CD14-positive monocyte (primary cell): ENCODE measurements around the gene RALY. TPM values are rescaled to one million over a fixed set of nuclear protein-coding genes. Genes with fewer than 3 reads are reported as not detected.

Experiments
- DNase-seq, 3 donors: peaks; one replicate each; pipeline ENCODE4 v3.0.0-alpha.2; 2011 to 2022
- H2AFZ ChIP-seq: 2 replicates; pipeline ENCODE4 v1.6.0; 2012; ENCODE audit warnings: mild to moderate bottlenecking, low read depth, low read length, inconsistent platforms; ENCODE audit not compliant: insufficient read depth, poor library complexity, severe bottlenecking
- H3K27ac ChIP-seq, 2 donors: 1 replicate in 1 of 2; 2 replicates in 1 of 2; pipeline ENCODE4 v1.5.1; 2012 to 2013; ENCODE audit warnings: low read length in 2 of 2, control low read depth in 1 of 2, inconsistent platforms in 1 of 2, low read depth in 1 of 2, mild to moderate bottlenecking in 1 of 2
- H3K27me3 ChIP-seq, 2 donors: one replicate each; pipeline versions ENCODE4 v1.6.0 to v1.6.1; 2011 to 2013; ENCODE audit warnings: low read length in 2 of 2; ENCODE audit not compliant: control insufficient read depth in 2 of 2, insufficient read depth in 2 of 2
- H3K36me3 ChIP-seq, 2 donors: replicated peaks in 1 of 2; 1 replicate in 1 of 2; 2 replicates in 1 of 2; pipeline versions ENCODE4 v1.5.1 to v1.6.1; 2012 to 2013; ENCODE audit warnings: low read length in 2 of 2, control low read depth in 1 of 2, inconsistent platforms in 1 of 2, mild to moderate bottlenecking in 1 of 2; ENCODE audit not compliant: insufficient read depth in 2 of 2, control insufficient read depth in 1 of 2
- H3K4me1 ChIP-seq, 2 donors: 1 replicate in 1 of 2; 2 replicates in 1 of 2; pipeline versions ENCODE4 v1.5.1 to v1.6.1; 2012 to 2013; ENCODE audit warnings: low read length in 2 of 2, control low read depth in 1 of 2, inconsistent platforms in 1 of 2, mild to moderate bottlenecking in 1 of 2, moderate library complexity in 1 of 2; ENCODE audit not compliant: insufficient read depth in 2 of 2, control insufficient read depth in 1 of 2
- H3K4me2 ChIP-seq: replicated peaks from 2 replicates; pipeline ENCODE3; 2012; ENCODE audit warnings: low read length, moderate library complexity, mild to moderate bottlenecking; ENCODE audit not compliant: poor library complexity, severe bottlenecking; ENCODE audit errors: extremely low read depth
- H3K4me3 ChIP-seq, 3 experiments: fragments of 200-600 bp in 1 of 3; sonication (generic) in 1 of 3; replicated peaks in 1 of 3; 1 replicate in 2 of 3; 2 replicates in 1 of 3; pipeline ENCODE4 v1.5.1; 2011 to 2013; ENCODE audit warnings: low read length in 3 of 3, mild to moderate bottlenecking in 3 of 3, control low read depth in 2 of 3, low read depth in 2 of 3, inconsistent platforms in 1 of 3, moderate library complexity in 1 of 3
- H3K79me2 ChIP-seq: 2 replicates; pipeline ENCODE4 v1.6.0; 2012; ENCODE audit warnings: mild to moderate bottlenecking, control low read depth, inconsistent platforms, low read length, moderate library complexity; ENCODE audit not compliant: insufficient read depth
- H3K9ac ChIP-seq: 2 replicates; pipeline ENCODE4 v1.6.0; 2017; ENCODE audit warnings: low read length, mild to moderate bottlenecking; ENCODE audit not compliant: insufficient read depth, poor library complexity, severe bottlenecking
- H3K9me3 ChIP-seq, 2 donors: replicated peaks in 1 of 2; 1 replicate in 1 of 2; 2 replicates in 1 of 2; pipeline versions ENCODE4 v1.5.1 to v1.6.1; 2012 to 2013; ENCODE audit warnings: low read length in 2 of 2, control low read depth in 1 of 2; ENCODE audit not compliant: control insufficient read depth in 1 of 2, insufficient read depth in 1 of 2
- H4K20me1 ChIP-seq: 2 replicates; pipeline ENCODE4 v1.6.0; 2012; ENCODE audit warnings: mild to moderate bottlenecking, low read length, control low read depth, moderate library complexity; ENCODE audit not compliant: insufficient read depth
- H3K27ac Mint-ChIP-seq, 7 donors: one replicate each; pipeline ENCODE4 v1.8.0; 2020; ENCODE audit warnings: mild to moderate bottlenecking in 7 of 7, mixed read lengths in 7 of 7, moderate library complexity in 6 of 7, inconsistent platforms in 2 of 7
- H3K27me3 Mint-ChIP-seq, 3 donors: one replicate each; pipeline ENCODE4 v1.8.0; 2021 to 2022; ENCODE audit warnings: low read depth in 3 of 3, mild to moderate bottlenecking in 3 of 3, mixed read lengths in 3 of 3, moderate library complexity in 3 of 3, inconsistent platforms in 1 of 3
- H3K36me3 Mint-ChIP-seq, 2 donors: one replicate each; pipeline ENCODE4 v1.8.0; 2020; ENCODE audit warnings: mixed read lengths in 2 of 2, inconsistent platforms in 1 of 2, mild to moderate bottlenecking in 1 of 2
- H3K4me1 Mint-ChIP-seq: one replicate; pipeline ENCODE4 v1.8.0; 2020; ENCODE audit warnings: mild to moderate bottlenecking, mixed read lengths
- H3K4me3 Mint-ChIP-seq, 2 donors: one replicate each; pipeline ENCODE4 v1.8.0; 2020; ENCODE audit warnings: mild to moderate bottlenecking in 2 of 2, mixed read lengths in 2 of 2, moderate library complexity in 1 of 2
- H3K9me3 Mint-ChIP-seq, 7 donors: one replicate each; pipeline ENCODE4 v1.8.0; 2020 to 2022; ENCODE audit warnings: mixed read lengths in 7 of 7, mild to moderate bottlenecking in 6 of 7, moderate library complexity in 6 of 7, inconsistent platforms in 2 of 7
- WGBS: methylation state at CpG from one replicate; pipeline ENCODE4 v1.1.5; 2013; ENCODE audit warnings: missing lambda C conversion rate; ENCODE audit not compliant: insufficient coverage; 5-methylcytosine and 5-hydroxymethylcytosine counted together
- intact Hi-C, 2 donors: fragments of 100-400 bp; cut with micrococcal nuclease; formaldehyde crosslinking; loops; one replicate each; pipeline versions ENCODE4 v1.15.0 to v1.15.1; 2023
- polyA plus RNA-seq, 3 donors: library from polyadenylated mRNA; depleted of rRNA in 1 of 3; unstranded in 2 of 3; stranded (reverse) in 1 of 3; fragments of 300-500 nt in 2 of 3; fragments of >200 nt in 1 of 3; fragmentation: Illumina TruSeq in 2 of 3; gene quantifications; 1 replicate in 2 of 3; 2 replicates in 1 of 3; pipeline ENCODE4 v1.2.3, GENCODE V29; 2012 to 2021
- TF ChIP-seq, protein P1 (sequence below): fragments of 200-600 bp; IDR thresholded peaks from one replicate; pipeline ENCODE4 v1.8.0; 2022; ENCODE audit warnings: antibody characterized with exemption, mild to moderate bottlenecking

Gene RALY
- polyA plus RNA-seq, 3 donors: 88.4 to 154 (median 152) TPM

DNA sequence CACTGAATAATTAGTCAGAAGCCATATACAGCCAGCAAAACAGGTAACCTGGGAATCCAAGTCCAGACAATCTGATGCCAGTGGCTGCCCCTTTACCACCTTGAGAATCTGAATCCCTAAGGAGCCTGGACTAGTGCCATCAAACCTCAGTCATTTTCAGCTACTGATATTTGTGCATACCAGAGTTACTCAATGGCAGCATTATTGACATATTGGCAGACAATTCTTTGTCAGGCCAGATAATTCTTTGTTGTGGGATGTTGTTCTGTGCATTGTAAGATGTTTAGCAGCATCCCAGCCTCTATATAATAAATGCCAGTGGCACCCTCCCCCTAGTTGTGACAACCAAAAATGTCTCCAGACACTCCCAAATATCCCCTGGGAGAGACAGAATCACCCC, 121.5 kb downstream of the RALY start:
- Histone ChIP-seq H3K4me3 (no peak overlapping the region), H3K4me2 (no peak overlapping the region), H3K9ac (no peak overlapping the region), H3K27me3 (no peaks in the 10 kb centered on the region), H3K36me3 (no peaks in the 10 kb centered on the region), H2AFZ (no peak overlapping the region), H3K9me3 (no peaks in the 10 kb centered on the region), H3K79me2 (peaks cover 19% of the 10 kb centered on the region), H4K20me1 (peaks cover 17% of the 10 kb centered on the region), H3K27ac (no peak overlapping the region), H3K4me1 (peaks cover 15 to 19% of the 10 kb centered on the region in 2 donors)
- H3K36me3 Mint-ChIP-seq: no peaks in the 10 kb centered on the region
- peaks cover 13% of the 10 kb centered on the region for H3K4me1 Mint-ChIP-seq
- no peak for DNase-seq
- intact Hi-C loops: loop anchor here in 1 of 2 donors (10.0 kb wide), 1 partner anchor 120 kb away; the partner anchor contains the start of gene RALY
- H3K27me3 Mint-ChIP-seq: peaks cover 0 to 5% (median 0%) of the 10 kb centered on the region in 3 donors
- no peak overlapping the region for H3K4me3 Mint-ChIP-seq
- TF ChIP-seq, protein P1, sequence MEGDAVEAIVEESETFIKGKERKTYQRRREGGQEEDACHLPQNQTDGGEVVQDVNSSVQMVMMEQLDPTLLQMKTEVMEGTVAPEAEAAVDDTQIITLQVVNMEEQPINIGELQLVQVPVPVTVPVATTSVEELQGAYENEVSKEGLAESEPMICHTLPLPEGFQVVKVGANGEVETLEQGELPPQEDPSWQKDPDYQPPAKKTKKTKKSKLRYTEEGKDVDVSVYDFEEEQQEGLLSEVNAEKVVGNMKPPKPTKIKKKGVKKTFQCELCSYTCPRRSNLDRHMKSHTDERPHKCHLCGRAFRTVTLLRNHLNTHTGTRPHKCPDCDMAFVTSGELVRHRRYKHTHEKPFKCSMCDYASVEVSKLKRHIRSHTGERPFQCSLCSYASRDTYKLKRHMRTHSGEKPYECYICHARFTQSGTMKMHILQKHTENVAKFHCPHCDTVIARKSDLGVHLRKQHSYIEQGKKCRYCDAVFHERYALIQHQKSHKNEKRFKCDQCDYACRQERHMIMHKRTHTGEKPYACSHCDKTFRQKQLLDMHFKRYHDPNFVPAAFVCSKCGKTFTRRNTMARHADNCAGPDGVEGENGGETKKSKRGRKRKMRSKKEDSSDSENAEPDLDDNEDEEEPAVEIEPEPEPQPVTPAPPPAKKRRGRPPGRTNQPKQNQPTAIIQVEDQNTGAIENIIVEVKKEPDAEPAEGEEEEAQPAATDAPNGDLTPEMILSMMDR: no peak
- H3K9me3 Mint-ChIP-seq: no peaks in the 10 kb centered on the region
- no peak overlapping the region for H3K27ac Mint-ChIP-seq

DNA sequence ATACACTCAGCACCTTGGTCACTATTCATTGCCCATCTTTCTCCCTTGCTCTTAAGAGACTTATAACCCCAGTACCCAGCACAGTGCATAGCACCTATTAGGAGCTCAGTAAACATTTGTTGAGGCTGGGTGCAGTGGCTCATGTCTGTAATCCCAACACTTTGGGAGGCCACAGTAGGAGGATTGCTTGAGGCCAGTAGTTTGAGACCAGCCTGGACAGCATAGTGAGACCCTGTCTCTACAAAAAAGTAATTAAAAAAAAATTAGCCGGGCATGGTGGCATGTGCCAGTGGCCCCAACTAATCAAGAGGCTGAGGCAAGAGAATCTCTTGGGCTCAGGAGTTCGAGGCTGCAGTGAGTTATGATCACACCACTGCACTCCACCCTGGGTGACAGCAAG, 126.5 kb downstream of the RALY start:
- TF ChIP-seq, protein P1: no peak
- Histone ChIP-seq H3K9me3 (no peaks in the 10 kb centered on the region), H4K20me1 (no peaks in the 10 kb centered on the region), H3K36me3 (no peaks in the 10 kb centered on the region), H3K4me2 (no peak overlapping the region), H3K27ac (no peak overlapping the region), H3K4me3 (no peak overlapping the region), H3K9ac (no peak overlapping the region), H3K27me3 (no peaks in the 10 kb centered on the region), H3K79me2 (no peaks in the 10 kb centered on the region), H3K4me1 (no peaks in the 10 kb centered on the region), H2AFZ (no peak overlapping the region)
- DNase-seq: no peak
- no peak overlapping the region for H3K4me3 Mint-ChIP-seq
- peaks cover 4% of the 10 kb centered on the region for H3K4me1 Mint-ChIP-seq
- H3K36me3 Mint-ChIP-seq: no peaks in the 10 kb centered on the region
- no CpG with 5 or more reads among the region's 2 CpGs for WGBS
- H3K27ac Mint-ChIP-seq: no peak overlapping the region
- intact Hi-C loops: loop anchor here (10.0 kb wide), 1 partner anchor 205 kb away; no protein-coding TSS in a partner anchor
- H3K27me3 Mint-ChIP-seq: peaks cover 0 to 5% (median 2%) of the 10 kb centered on the region in 3 donors
- H3K9me3 Mint-ChIP-seq: no peaks in the 10 kb centered on the region
